ENCODE results near the gene SPATA2.

DNA sequence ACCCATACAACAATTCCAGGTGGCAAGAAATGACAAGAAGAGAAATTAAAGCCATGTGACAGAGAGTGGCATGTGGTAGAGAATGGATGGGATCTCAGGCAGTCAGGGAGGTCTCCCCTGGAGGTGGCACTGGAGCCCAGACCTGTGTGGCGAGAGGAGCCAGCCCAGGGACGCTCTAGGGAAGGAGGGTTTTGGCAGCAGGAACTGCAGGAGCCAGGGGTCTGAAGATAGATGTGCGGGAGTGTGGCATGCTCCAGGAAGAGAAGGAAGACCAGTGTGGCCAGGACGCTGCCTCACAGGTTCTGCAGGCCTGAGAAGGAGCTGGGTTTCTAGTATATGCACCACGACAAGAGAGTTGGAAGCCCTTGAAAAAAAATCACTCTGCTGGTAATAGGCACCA, 45.1 kb downstream of the SPATA2 start:
- no peak for TF ChIP-seq GABPA (IDR thresholded peaks at IDR 0.05; ENCODE audit: borderline replicate concordance, insufficient read depth, low read length)
- TF ChIP-seq ATF3 (IDR thresholded peaks at IDR 0.05; ENCODE audit: insufficient read depth, low read depth, low read length): no peak
- no peak for TF ChIP-seq SP1 (IDR thresholded peaks at IDR 0.05; ENCODE audit: low read depth, low read length)
- TF ChIP-seq SIX5 (IDR thresholded peaks at IDR 0.05; ENCODE audit: low read depth, low read length): no peak
- no peak for TF ChIP-seq RAD21 (IDR thresholded peaks at IDR 0.05 in 1 of 2, conservative IDR thresholded peaks at IDR 0.05 in 1 of 2; ENCODE audit: low read depth in 2 of 2, low read length in 2 of 2)
- TF ChIP-seq, protein P1, sequence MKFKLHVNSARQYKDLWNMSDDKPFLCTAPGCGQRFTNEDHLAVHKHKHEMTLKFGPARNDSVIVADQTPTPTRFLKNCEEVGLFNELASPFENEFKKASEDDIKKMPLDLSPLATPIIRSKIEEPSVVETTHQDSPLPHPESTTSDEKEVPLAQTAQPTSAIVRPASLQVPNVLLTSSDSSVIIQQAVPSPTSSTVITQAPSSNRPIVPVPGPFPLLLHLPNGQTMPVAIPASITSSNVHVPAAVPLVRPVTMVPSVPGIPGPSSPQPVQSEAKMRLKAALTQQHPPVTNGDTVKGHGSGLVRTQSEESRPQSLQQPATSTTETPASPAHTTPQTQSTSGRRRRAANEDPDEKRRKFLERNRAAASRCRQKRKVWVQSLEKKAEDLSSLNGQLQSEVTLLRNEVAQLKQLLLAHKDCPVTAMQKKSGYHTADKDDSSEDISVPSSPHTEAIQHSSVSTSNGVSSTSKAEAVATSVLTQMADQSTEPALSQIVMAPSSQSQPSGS (IDR thresholded peaks at IDR 0.05; ENCODE audit: low read length): no peak
- no peak for TF ChIP-seq MAX (IDR thresholded peaks at IDR 0.05)
- TF ChIP-seq SAP30 (IDR thresholded peaks at IDR 0.05; ENCODE audit: insufficient read depth, insufficient replicate concordance, low read length): no peak
- TF ChIP-seq CTCF (IDR thresholded peaks at IDR 0.05; ENCODE audit: control extremely low read depth in 1 of 3, insufficient read depth in 1 of 3, low read depth in 1 of 3, low read length in 3 of 3): no peak

Measured in H1 (cell line).